GM23338 (cell line): ENCODE data around the gene RBP7. TPM values are rescaled to one million over a fixed set of nuclear protein-coding genes. Genes with fewer than 3 reads are reported as not detected.

Experiments used
- ATAC-seq: fragments of 200-7000 bp; cut with Tn5 transposase; 3 replicates; pipeline ENCODE4 v1.9.1; 2020
- DNase-seq: peaks from one replicate; pipeline ENCODE4 v3.0.0-alpha.2; 2015; ENCODE audit warnings: low spot score
- H2AFZ ChIP-seq: fragments of 200-600 bp; sonication (generic); 2 replicates; pipeline ENCODE4 v1.8.0; 2016; ENCODE audit warnings: antibody characterized with exemption, mild to moderate bottlenecking, moderate library complexity
- H3F3A ChIP-seq: fragments of 200-600 bp; sonication (generic); replicated peaks from 2 replicates; pipeline ENCODE4 v1.8.0; 2017; ENCODE audit warnings: antibody characterized with exemption, mixed run types, low read depth
- H3K27ac ChIP-seq: fragments of 200-600 bp; sonication (generic); 2 replicates; pipeline ENCODE4 v1.6.1; 2016; ENCODE audit warnings: low read depth
- H3K27me3 ChIP-seq: fragments of 200-600 bp; sonication (generic); 2 replicates; pipeline ENCODE4 v1.8.0; 2016; ENCODE audit warnings: mild to moderate bottlenecking, mixed run types, moderate library complexity; ENCODE audit not compliant: insufficient read depth
- H3K36me3 ChIP-seq: fragments of 200-600 bp; sonication (generic); 2 replicates; pipeline ENCODE4 v1.8.0; 2016; ENCODE audit warnings: mild to moderate bottlenecking; ENCODE audit not compliant: insufficient read depth
- H3K4me1 ChIP-seq: fragments of 200-600 bp; sonication (generic); 2 replicates; pipeline ENCODE4 v1.8.0; 2016; ENCODE audit warnings: mild to moderate bottlenecking, moderate library complexity; ENCODE audit not compliant: insufficient read depth
- H3K4me2 ChIP-seq: fragments of 200-600 bp; sonication (generic); 2 replicates; pipeline ENCODE4 v1.7.1; 2017; ENCODE audit warnings: mixed run types
- H3K4me3 ChIP-seq: fragments of 200-600 bp; sonication (generic); 2 replicates; pipeline ENCODE4 v1.6.1; 2016; ENCODE audit warnings: mixed run types
- H3K79me2 ChIP-seq: fragments of 200-600 bp; sonication (generic); replicated peaks from 2 replicates; pipeline ENCODE4 v1.8.0; 2017; ENCODE audit warnings: mild to moderate bottlenecking; ENCODE audit not compliant: insufficient read depth
- H3K9me2 ChIP-seq: fragments of 200-600 bp; sonication (generic); 2 replicates; pipeline ENCODE4 v1.8.0; 2017; ENCODE audit not compliant: insufficient read depth
- H4K20me1 ChIP-seq: fragments of 200-600 bp; sonication (generic); replicated peaks from 2 replicates; pipeline ENCODE4 v1.8.0; 2017; ENCODE audit warnings: mild to moderate bottlenecking; ENCODE audit not compliant: insufficient read depth
- H3K27ac Mint-ChIP-seq: 2 replicates; pipeline ENCODE4 v1.8.0; 2020; ENCODE audit warnings: inconsistent platforms, mild to moderate bottlenecking, moderate library complexity, mixed read lengths
- H3K27me3 Mint-ChIP-seq: 3 replicates; pipeline ENCODE4 v1.8.0; 2022; ENCODE audit warnings: low read depth, mild to moderate bottlenecking, moderate library complexity, mixed read lengths, inconsistent platforms; ENCODE audit not compliant: insufficient read depth, poor library complexity
- H3K36me3 Mint-ChIP-seq: 3 replicates; pipeline ENCODE4 v1.8.0; 2021; ENCODE audit warnings: low read depth, mild to moderate bottlenecking, inconsistent platforms, moderate library complexity, mixed read lengths
- H3K4me1 Mint-ChIP-seq: 3 replicates; pipeline ENCODE4 v1.8.0; 2020; ENCODE audit warnings: mild to moderate bottlenecking, inconsistent platforms, mixed read lengths
- H3K4me3 Mint-ChIP-seq: 3 replicates; pipeline ENCODE4 v1.8.0; 2021; ENCODE audit warnings: moderate library complexity, mild to moderate bottlenecking, inconsistent platforms, mixed read lengths
- H3K9me3 Mint-ChIP-seq: 3 replicates; pipeline ENCODE4 v1.8.0; 2020; ENCODE audit warnings: moderate library complexity, mild to moderate bottlenecking, inconsistent platforms, mixed read lengths
- CREB1 ChIP-seq: fragments of 250-450 bp; sonication (Bioruptor Pico); IDR thresholded peaks from 2 replicates; pipeline ENCODE4 v1.5.0; 2020; ENCODE audit warnings: low read depth, mild to moderate bottlenecking, moderate library complexity
- EZH2 ChIP-seq: fragments of 200-600 bp; sonication (generic); IDR thresholded peaks from one replicate; pipeline ENCODE4 v1.8.0; 2017; ENCODE audit warnings: antibody characterized with exemption, mild to moderate bottlenecking, low read depth; ENCODE audit not compliant: unreplicated experiment
- EZH2phosphoT487 ChIP-seq: fragments of 200-600 bp; sonication (generic); IDR thresholded peaks from one replicate; pipeline ENCODE4 v1.8.1; 2018; ENCODE audit warnings: antibody characterized with exemption; ENCODE audit not compliant: unreplicated experiment
- JUNB ChIP-seq: IDR thresholded peaks from one replicate; pipeline ENCODE4 v1.6.1; 2016; ENCODE audit warnings: antibody characterized with exemption; ENCODE audit not compliant: unreplicated experiment
- NANOG ChIP-seq: IDR thresholded peaks from 2 replicates; pipeline ENCODE4 v1.6.1; 2016; ENCODE audit warnings: antibody characterized with exemption, borderline replicate concordance
- POLR2AphosphoS5 ChIP-seq: IDR thresholded peaks from 2 replicates; pipeline ENCODE4 v1.6.1; 2016; ENCODE audit warnings: antibody characterized with exemption, low read depth
- STAT1 ChIP-seq: IDR thresholded peaks from one replicate; pipeline ENCODE4 v1.6.1; 2016; ENCODE audit warnings: antibody characterized with exemption; ENCODE audit not compliant: unreplicated experiment
- ZNF114 ChIP-seq: fragments of 250-450 bp; sonication (Bioruptor Pico); IDR thresholded peaks from 2 replicates; pipeline ENCODE4 v1.5.0; 2020; ENCODE audit warnings: mild to moderate bottlenecking, moderate library complexity
- ZNF331 ChIP-seq: fragments of 250-450 bp; sonication (Bioruptor Pico); IDR thresholded peaks from 2 replicates; pipeline ENCODE4 v1.5.0; 2020; ENCODE audit warnings: low read depth, mild to moderate bottlenecking, moderate library complexity
- polyA plus RNA-seq: library from polyadenylated mRNA; unstranded; fragments of >200 nt; fragmentation: Nextera tagmentation; extraction: Ambion mirVana; gene quantifications from 2 replicates; pipeline ENCODE4 v1.2.1, GENCODE V29; 2016
- total RNA-seq: library from RNA; depleted of rRNA; stranded (reverse); fragments of >200 nt; shearing (Covaris generic); gene quantifications from 2 replicates; pipeline ENCODE4 v1.2.3, GENCODE V29; 2014
- TF ChIP-seq, protein P1 (sequence below): IDR thresholded peaks from 2 replicates; pipeline ENCODE4 v1.6.1; 2016; ENCODE audit warnings: antibody characterized with exemption
- TF ChIP-seq, protein P2 (sequence below), 2 experiments: fragments of 200-600 bp in 1 of 2; sonication (generic) in 1 of 2; conservative IDR thresholded peaks; 2 replicates each; pipeline versions ENCODE4 v1.5.1 to v1.6.1; 2016 to 2017; ENCODE audit warnings: antibody characterized with exemption in 2 of 2, low read depth in 2 of 2, mild to moderate bottlenecking in 2 of 2, moderate library complexity in 1 of 2
- TF ChIP-seq, protein P3 (sequence below): IDR thresholded peaks from one replicate; pipeline ENCODE4 v1.6.1; 2018; ENCODE audit warnings: antibody characterized with exemption; ENCODE audit not compliant: unreplicated experiment
- TF ChIP-seq, protein P4 (sequence below): fragments of 250-450 bp; sonication (Bioruptor Pico); IDR thresholded peaks from 2 replicates; pipeline ENCODE4 v1.5.0; 2020; ENCODE audit warnings: mild to moderate bottlenecking, moderate library complexity

RBP7 gene
- total and polyA plus RNA-seq, 2 experiments from 2014 or later = 3.2 to 16.7 TPM

DNA sequence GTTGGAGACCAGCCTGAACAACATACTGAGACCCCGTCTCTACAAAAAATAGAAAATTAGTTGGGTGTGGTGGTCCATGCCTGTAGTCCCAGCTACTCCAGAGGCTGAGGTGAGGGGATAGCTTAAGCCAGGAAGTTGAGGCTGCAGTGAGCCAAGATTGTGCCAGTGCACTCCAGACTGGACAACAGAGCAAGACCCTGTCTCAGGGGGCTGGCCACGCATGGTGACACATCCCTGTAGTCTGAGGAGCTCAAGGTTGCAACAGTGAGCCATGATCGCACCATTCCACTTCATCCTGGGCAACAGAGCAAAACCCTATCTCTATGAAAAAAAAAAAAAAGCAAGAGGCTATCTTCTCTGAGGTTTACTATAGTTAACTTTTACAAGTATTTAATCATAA is 23.1 kb downstream of the RBP7 start:
- H3K4me1 Mint-ChIP-seq = no peaks in the 10 kb centered on the region
- H3K36me3 Mint-ChIP-seq = no peaks in the 10 kb centered on the region
- H3K4me3 Mint-ChIP-seq = no peak overlapping the region

More for the DNA sequence above, 23.1 kb downstream of the RBP7 start:
- Mint-ChIP-seq H3K27me3 (peaks cover 9% of the 10 kb centered on the region), H3K9me3 (no peaks in the 10 kb centered on the region), H3K27ac (no peak overlapping the region)
- DNase-seq = no peak
- Histone ChIP-seq H2AFZ (no peak overlapping the region), H3K9me2 (no peaks in the 10 kb centered on the region; the same call in 1 of the 2 replicates), H3F3A (no peaks in the 10 kb centered on the region), H3K4me1 (no peaks in the 10 kb centered on the region), H3K27me3 (no peaks in the 10 kb centered on the region), H3K79me2 (no peaks in the 10 kb centered on the region), H3K36me3 (no peaks in the 10 kb centered on the region), H4K20me1 (no peaks in the 10 kb centered on the region), H3K4me2 (no peak overlapping the region), H3K4me3 (no peak overlapping the region), H3K27ac (no peak overlapping the region)
- TF ChIP-seq, protein P1, sequence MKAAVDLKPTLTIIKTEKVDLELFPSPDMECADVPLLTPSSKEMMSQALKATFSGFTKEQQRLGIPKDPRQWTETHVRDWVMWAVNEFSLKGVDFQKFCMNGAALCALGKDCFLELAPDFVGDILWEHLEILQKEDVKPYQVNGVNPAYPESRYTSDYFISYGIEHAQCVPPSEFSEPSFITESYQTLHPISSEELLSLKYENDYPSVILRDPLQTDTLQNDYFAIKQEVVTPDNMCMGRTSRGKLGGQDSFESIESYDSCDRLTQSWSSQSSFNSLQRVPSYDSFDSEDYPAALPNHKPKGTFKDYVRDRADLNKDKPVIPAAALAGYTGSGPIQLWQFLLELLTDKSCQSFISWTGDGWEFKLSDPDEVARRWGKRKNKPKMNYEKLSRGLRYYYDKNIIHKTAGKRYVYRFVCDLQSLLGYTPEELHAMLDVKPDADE = no peak
- TF ChIP-seq ZNF114 (CRISPR knock-in tag) (no peak), JUNB (no peak), EZH2 (no peak), POLR2AphosphoS5 (no peak), NANOG (no peak), STAT1 (no peak), CREB1 (CRISPR knock-in tag) (no peak), ZNF331 (CRISPR knock-in tag) (no peak), EZH2phosphoT487 (no peak)
- TF ChIP-seq, protein P2, sequence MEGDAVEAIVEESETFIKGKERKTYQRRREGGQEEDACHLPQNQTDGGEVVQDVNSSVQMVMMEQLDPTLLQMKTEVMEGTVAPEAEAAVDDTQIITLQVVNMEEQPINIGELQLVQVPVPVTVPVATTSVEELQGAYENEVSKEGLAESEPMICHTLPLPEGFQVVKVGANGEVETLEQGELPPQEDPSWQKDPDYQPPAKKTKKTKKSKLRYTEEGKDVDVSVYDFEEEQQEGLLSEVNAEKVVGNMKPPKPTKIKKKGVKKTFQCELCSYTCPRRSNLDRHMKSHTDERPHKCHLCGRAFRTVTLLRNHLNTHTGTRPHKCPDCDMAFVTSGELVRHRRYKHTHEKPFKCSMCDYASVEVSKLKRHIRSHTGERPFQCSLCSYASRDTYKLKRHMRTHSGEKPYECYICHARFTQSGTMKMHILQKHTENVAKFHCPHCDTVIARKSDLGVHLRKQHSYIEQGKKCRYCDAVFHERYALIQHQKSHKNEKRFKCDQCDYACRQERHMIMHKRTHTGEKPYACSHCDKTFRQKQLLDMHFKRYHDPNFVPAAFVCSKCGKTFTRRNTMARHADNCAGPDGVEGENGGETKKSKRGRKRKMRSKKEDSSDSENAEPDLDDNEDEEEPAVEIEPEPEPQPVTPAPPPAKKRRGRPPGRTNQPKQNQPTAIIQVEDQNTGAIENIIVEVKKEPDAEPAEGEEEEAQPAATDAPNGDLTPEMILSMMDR (conservative IDR thresholded peaks at IDR 0.05; ENCODE audit: low read depth in 2 of 2) = no peak
- TF ChIP-seq, protein P3, sequence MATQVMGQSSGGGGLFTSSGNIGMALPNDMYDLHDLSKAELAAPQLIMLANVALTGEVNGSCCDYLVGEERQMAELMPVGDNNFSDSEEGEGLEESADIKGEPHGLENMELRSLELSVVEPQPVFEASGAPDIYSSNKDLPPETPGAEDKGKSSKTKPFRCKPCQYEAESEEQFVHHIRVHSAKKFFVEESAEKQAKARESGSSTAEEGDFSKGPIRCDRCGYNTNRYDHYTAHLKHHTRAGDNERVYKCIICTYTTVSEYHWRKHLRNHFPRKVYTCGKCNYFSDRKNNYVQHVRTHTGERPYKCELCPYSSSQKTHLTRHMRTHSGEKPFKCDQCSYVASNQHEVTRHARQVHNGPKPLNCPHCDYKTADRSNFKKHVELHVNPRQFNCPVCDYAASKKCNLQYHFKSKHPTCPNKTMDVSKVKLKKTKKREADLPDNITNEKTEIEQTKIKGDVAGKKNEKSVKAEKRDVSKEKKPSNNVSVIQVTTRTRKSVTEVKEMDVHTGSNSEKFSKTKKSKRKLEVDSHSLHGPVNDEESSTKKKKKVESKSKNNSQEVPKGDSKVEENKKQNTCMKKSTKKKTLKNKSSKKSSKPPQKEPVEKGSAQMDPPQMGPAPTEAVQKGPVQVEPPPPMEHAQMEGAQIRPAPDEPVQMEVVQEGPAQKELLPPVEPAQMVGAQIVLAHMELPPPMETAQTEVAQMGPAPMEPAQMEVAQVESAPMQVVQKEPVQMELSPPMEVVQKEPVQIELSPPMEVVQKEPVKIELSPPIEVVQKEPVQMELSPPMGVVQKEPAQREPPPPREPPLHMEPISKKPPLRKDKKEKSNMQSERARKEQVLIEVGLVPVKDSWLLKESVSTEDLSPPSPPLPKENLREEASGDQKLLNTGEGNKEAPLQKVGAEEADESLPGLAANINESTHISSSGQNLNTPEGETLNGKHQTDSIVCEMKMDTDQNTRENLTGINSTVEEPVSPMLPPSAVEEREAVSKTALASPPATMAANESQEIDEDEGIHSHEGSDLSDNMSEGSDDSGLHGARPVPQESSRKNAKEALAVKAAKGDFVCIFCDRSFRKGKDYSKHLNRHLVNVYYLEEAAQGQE = no peak
- TF ChIP-seq, protein P4, sequence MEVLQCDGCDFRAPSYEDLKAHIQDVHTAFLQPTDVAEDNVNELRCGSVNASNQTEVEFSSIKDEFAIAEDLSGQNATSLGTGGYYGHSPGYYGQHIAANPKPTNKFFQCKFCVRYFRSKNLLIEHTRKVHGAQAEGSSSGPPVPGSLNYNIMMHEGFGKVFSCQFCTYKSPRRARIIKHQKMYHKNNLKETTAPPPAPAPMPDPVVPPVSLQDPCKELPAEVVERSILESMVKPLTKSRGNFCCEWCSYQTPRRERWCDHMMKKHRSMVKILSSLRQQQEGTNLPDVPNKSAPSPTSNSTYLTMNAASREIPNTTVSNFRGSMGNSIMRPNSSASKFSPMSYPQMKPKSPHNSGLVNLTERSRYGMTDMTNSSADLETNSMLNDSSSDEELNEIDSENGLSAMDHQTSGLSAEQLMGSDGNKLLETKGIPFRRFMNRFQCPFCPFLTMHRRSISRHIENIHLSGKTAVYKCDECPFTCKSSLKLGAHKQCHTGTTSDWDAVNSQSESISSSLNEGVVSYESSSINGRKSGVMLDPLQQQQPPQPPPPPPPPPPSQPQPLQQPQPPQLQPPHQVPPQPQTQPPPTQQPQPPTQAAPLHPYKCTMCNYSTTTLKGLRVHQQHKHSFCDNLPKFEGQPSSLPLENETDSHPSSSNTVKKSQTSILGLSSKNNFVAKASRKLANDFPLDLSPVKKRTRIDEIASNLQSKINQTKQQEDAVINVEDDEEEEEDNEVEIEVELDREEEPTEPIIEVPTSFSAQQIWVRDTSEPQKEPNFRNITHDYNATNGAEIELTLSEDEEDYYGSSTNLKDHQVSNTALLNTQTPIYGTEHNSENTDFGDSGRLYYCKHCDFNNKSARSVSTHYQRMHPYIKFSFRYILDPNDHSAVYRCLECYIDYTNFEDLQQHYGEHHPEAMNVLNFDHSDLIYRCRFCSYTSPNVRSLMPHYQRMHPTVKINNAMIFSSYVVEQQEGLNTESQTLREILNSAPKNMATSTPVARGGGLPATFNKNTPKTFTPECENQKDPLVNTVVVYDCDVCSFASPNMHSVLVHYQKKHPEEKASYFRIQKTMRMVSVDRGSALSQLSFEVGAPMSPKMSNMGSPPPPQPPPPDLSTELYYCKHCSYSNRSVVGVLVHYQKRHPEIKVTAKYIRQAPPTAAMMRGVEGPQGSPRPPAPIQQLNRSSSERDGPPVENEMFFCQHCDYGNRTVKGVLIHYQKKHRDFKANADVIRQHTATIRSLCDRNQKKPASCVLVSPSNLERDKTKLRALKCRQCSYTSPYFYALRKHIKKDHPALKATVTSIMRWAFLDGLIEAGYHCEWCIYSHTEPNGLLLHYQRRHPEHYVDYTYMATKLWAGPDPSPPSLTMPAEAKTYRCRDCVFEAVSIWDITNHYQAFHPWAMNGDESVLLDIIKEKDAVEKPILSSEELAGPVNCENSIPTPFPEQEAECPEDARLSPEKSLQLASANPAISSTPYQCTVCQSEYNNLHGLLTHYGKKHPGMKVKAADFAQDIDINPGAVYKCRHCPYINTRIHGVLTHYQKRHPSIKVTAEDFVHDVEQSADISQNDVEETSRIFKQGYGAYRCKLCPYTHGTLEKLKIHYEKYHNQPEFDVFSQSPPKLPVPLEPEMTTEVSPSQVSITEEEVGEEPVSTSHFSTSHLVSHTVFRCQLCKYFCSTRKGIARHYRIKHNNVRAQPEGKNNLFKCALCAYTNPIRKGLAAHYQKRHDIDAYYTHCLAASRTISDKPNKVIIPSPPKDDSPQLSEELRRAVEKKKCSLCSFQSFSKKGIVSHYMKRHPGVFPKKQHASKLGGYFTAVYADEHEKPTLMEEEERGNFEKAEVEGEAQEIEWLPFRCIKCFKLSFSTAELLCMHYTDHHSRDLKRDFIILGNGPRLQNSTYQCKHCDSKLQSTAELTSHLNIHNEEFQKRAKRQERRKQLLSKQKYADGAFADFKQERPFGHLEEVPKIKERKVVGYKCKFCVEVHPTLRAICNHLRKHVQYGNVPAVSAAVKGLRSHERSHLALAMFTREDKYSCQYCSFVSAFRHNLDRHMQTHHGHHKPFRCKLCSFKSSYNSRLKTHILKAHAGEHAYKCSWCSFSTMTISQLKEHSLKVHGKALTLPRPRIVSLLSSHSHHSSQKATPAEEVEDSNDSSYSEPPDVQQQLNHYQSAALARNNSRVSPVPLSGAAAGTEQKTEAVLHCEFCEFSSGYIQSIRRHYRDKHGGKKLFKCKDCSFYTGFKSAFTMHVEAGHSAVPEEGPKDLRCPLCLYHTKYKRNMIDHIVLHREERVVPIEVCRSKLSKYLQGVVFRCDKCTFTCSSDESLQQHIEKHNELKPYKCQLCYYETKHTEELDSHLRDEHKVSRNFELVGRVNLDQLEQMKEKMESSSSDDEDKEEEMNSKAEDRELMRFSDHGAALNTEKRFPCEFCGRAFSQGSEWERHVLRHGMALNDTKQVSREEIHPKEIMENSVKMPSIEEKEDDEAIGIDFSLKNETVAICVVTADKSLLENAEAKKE (CRISPR knock-in tag) = no peak
- ATAC-seq = no peak
